HepG2 (cell line): ENCODE measurements around the gene CRHR1. TPM values are rescaled to one million over a fixed set of nuclear protein-coding genes. Genes with fewer than 3 reads are reported as not detected.

ENCODE experiments used
- ATAC-seq: fragments of 200-7000 bp; cut with Tn5 transposase; 3 replicates; pipeline ENCODE4 v1.9.1; 2020; ENCODE audit warnings: mild to moderate bottlenecking, moderate library complexity
- BruUV-seq: library from RNA; stranded (reverse); fragments of 400-500 nt; replicated peaks from 2 replicates; lab custom pipeline; 2021; lab: Mats Ljungman, UMichigan
- CTCF ChIA-PET: fragments of 300-600 bp; formaldehyde crosslinking; extraction: SDS; loops from one replicate; lab custom pipeline; 2021; ENCODE audit warnings: low total read pairs, inconsistent platforms, low intra/inter-chr PET ratio; lab: Yijun Ruan, JAX
- POLR2A ChIA-PET: fragments of 350-600 bp; sonication (Branson Sonifier 250); formaldehyde crosslinking; loops from one replicate; lab custom pipeline; 2020; ENCODE audit warnings: antibody characterized with exemption, inconsistent platforms; lab: Yijun Ruan, JAX
- DNase-seq: peaks from one replicate; pipeline ENCODE4 v3.0.0-alpha.2; 2015; ENCODE audit warnings: low spot score
- FAIRE-seq: peaks from 3 replicates; lab custom pipeline; 2011; peaks lifted over from hg19 to GRCh38; lab: Jason Lieb, UNC
- H2AFZ ChIP-seq: one replicate; pipeline ENCODE4 v1.6.1; 2011; ENCODE audit warnings: low read length, inconsistent platforms
- H3K27ac ChIP-seq: fragments of 300-600 bp; 3 replicates; pipeline ENCODE4 v1.8.0; 2011; ENCODE audit warnings: mixed run types, mild to moderate bottlenecking, mixed read lengths, low read length, inconsistent platforms; ENCODE audit not compliant: insufficient read depth; ENCODE audit errors: extremely low read length
- H3K27me3 ChIP-seq, 2 experiments: fragments of 200-600 bp in 1 of 2; 2 replicates in 1 of 2; 3 replicates in 1 of 2; pipeline versions ENCODE4 v1.6.0 to v1.8.0; 2011; ENCODE audit warnings: low read length in 2 of 2, mild to moderate bottlenecking in 2 of 2, moderate library complexity in 2 of 2, inconsistent platforms in 1 of 2; ENCODE audit not compliant: insufficient read depth in 2 of 2, control insufficient read depth in 1 of 2
- H3K36me3 ChIP-seq, 2 experiments: fragments of 200-600 bp in 1 of 2; replicated peaks in 1 of 2; 2 replicates in 1 of 2; 3 replicates in 1 of 2; pipeline versions ENCODE4 v1.5.1 to v1.8.0; 2011; ENCODE audit warnings: low read length in 2 of 2, inconsistent platforms in 1 of 2; ENCODE audit not compliant: insufficient read depth in 2 of 2, control insufficient read depth in 1 of 2
- H3K4me1 ChIP-seq: 2 replicates; pipeline ENCODE4 v1.5.1; 2012; ENCODE audit warnings: low read length, inconsistent platforms; ENCODE audit not compliant: insufficient read depth
- H3K4me2 ChIP-seq: 2 replicates; pipeline ENCODE4 v1.6.0; 2011; ENCODE audit warnings: low read depth, low read length, inconsistent platforms
- H3K4me3 ChIP-seq, 3 experiments: fragments of 200-600 bp in 1 of 3; sonication (generic), shearing (Covaris generic) in 1 of 3; replicated peaks in 1 of 3; 2 replicates each; pipeline ENCODE4 v1.5.1; 2011 to 2016; ENCODE audit warnings: low read length in 3 of 3, inconsistent platforms in 2 of 3, low read depth in 2 of 3, mild to moderate bottlenecking in 2 of 3, control low read depth in 1 of 3, mixed read lengths in 1 of 3; ENCODE audit not compliant: insufficient read depth in 1 of 3
- H3K79me2 ChIP-seq: one replicate; pipeline ENCODE4 v1.6.1; 2011; ENCODE audit warnings: low read length, inconsistent platforms; ENCODE audit not compliant: insufficient read depth
- H3K9ac ChIP-seq: 2 replicates; pipeline ENCODE4 v1.6.0; 2011; ENCODE audit warnings: mild to moderate bottlenecking, low read depth, low read length, inconsistent platforms; ENCODE audit not compliant: insufficient read depth
- H3K9me3 ChIP-seq: 2 replicates; pipeline ENCODE4 v1.5.1; 2012; ENCODE audit warnings: mild to moderate bottlenecking, low read length
- H4K20me1 ChIP-seq: 2 replicates; pipeline ENCODE4 v1.6.0; 2011; ENCODE audit warnings: inconsistent platforms, mild to moderate bottlenecking, low read length, moderate library complexity; ENCODE audit not compliant: insufficient read depth
- CTCF ChIP-seq: sonication (generic); formaldehyde crosslinking; IDR thresholded peaks from 2 replicates; pipeline ENCODE4 v1.5.0; 2020; ENCODE audit warnings: mild to moderate bottlenecking, missing genetic modification reagents, moderate library complexity
- E2F2 ChIP-seq: sonication (generic); formaldehyde crosslinking; IDR thresholded peaks from 2 replicates; pipeline ENCODE4 v1.4.0; 2020; ENCODE audit warnings: missing genetic modification reagents, borderline replicate concordance
- LCORL ChIP-seq, 2 experiments: fragments of 450-650 bp in 1 of 2; sonication (generic) in 1 of 2; formaldehyde crosslinking in 1 of 2; IDR thresholded peaks; 2 replicates each; pipeline versions ENCODE4 v1.5.0 to v1.6.1; 2017 to 2020; ENCODE audit warnings: antibody characterized with exemption in 1 of 2, missing genetic modification reagents in 1 of 2
- SIX4 ChIP-seq: sonication (generic); formaldehyde crosslinking; IDR thresholded peaks from 2 replicates; pipeline ENCODE4 v1.4.0; 2020; ENCODE audit warnings: missing genetic modification reagents
- STAG1 ChIP-seq: sonication (generic); formaldehyde crosslinking; IDR thresholded peaks from 2 replicates; pipeline ENCODE4 v1.4.0; 2020; ENCODE audit warnings: missing genetic modification reagents
- ZNF18 ChIP-seq: sonication (generic); formaldehyde crosslinking; IDR thresholded peaks from 2 replicates; pipeline ENCODE4 v1.8.0; 2022; ENCODE audit warnings: mild to moderate bottlenecking, missing genetic modification reagents; ENCODE audit not compliant: insufficient replicate concordance
- ZNF317 ChIP-seq: sonication (generic); formaldehyde crosslinking; IDR thresholded peaks from 2 replicates; pipeline ENCODE4 v1.5.0; 2020; ENCODE audit warnings: mild to moderate bottlenecking, missing genetic modification reagents
- WGBS: methylation state at CpG from one replicate; pipeline ENCODE4 v1.1.6; 2017; ENCODE audit warnings: low lambda C conversion rate; 5-methylcytosine and 5-hydroxymethylcytosine counted together
- in situ Hi-C: cut with HindIII; loops from 2 replicates; pipeline ENCODE4 v1.10.0; 2017; ENCODE audit warnings: low pct_unique_long_range_greater_than_20kb; ENCODE audit not compliant: extremely low pct_ligation_motif_present
- intact Hi-C: fragments of 100-400 bp; cut with micrococcal nuclease; formaldehyde crosslinking; loops from one replicate; pipeline ENCODE4 v1.10.0; 2022; ENCODE audit not compliant: unreplicated experiment
- polyA plus RNA-seq, 8 experiments: library from polyadenylated mRNA; depleted of rRNA in 3 of 8; stranded (reverse) in 7 of 8; unstranded in 1 of 8; fragments of >200 nt; fragmentation: Illumina TruSeq in 4 of 8; extraction: Trizol in 4 of 8; gene quantifications; 2 replicates each; pipeline versions ENCODE4 v1.2.1 to v1.2.3, GENCODE V29; 2011 to 2016; ENCODE audit warnings: low read depth in 4 of 8, missing spikeins in 1 of 8, mixed read lengths in 1 of 8; ENCODE audit not compliant: insufficient read depth in 1 of 8
- total RNA-seq, 5 experiments: library from RNA; depleted of rRNA; stranded (reverse); fragments of >200 nt; fragmentation: Illumina TruSeq; extraction: Trizol; gene quantifications; 2 replicates each; pipeline ENCODE4 v1.2.3, GENCODE V29; 2016; ENCODE audit warnings: low read depth in 1 of 5

The CRHR1 gene
- total and polyA plus RNA-seq, 2 of the 13 experiments (the other 11 are each of a cell fraction or from before 2014, with no cell fraction given): not detected

GRCh38 chr17:45809499-45809898 lies 25.4 kb downstream of the CRHR1 start:
- no peaks in the 10 kb centered on the region for H4K20me1 ChIP-seq
- POLR2A ChIA-PET: no interaction called here
- ATAC-seq: no peak
- H3K4me1 ChIP-seq: no peaks in the 10 kb centered on the region
- no peaks in the 10 kb centered on the region for H3K9me3 ChIP-seq
- intact Hi-C loops: no loop called here
- H3K9ac ChIP-seq: no peak overlapping the region
- DNase-seq: no peak
- no peaks in the 10 kb centered on the region for H3K36me3 ChIP-seq
- H2AFZ ChIP-seq: no peak overlapping the region
- TF ChIP-seq LCORL (IDR thresholded peaks at IDR 0.05) (0 out of 2 replicates have a peak, but pooled peaks have one; percentile 37), LCORL (CRISPR knock-in tag; IDR thresholded peaks at IDR 0.05) (no peak), SIX4 (no peak)
- peaks cover 16 to 68% of the 10 kb centered on the region in 2 experiments for H3K27me3 ChIP-seq
- no peak for FAIRE-seq
- H3K27ac ChIP-seq: no peak overlapping the region
- 28% methylated on average over 14 of the region's 15 CpGs for WGBS
- no peak overlapping the region for H3K4me3 ChIP-seq
- H3K79me2 ChIP-seq: no peaks in the 10 kb centered on the region
- in situ Hi-C loops: no loop called here
- H3K4me2 ChIP-seq: no peak overlapping the region
- CTCF ChIA-PET: no interaction called here
- BruUV-seq: no TSS peak

- TF ChIP-seq E2F2 (CRISPR knock-in tag) (no peak), STAG1 (CRISPR knock-in tag) (peak; percentile 29; the same call in 1 of the 2 replicates), ZNF18 (no peak), CTCF (CRISPR knock-in tag) (peak; percentile 32), ZNF317 (CRISPR knock-in tag) (peak; percentile 96)
- TF ChIP-seq, all 625 proteins: peak for 3
- H3K9ac ChIP-seq: no peak overlapping the region
- no peaks in the 10 kb centered on the region for H3K36me3 ChIP-seq
- H3K27ac ChIP-seq: no peak overlapping the region
- FAIRE-seq: peak; percentile 71
- 13% methylated on average over 3 of the region's 3 CpGs for WGBS
- no peaks in the 10 kb centered on the region for H4K20me1 ChIP-seq
- no peak overlapping the region for H3K4me3 ChIP-seq
- ChIA-PET POLR2A (no interaction called here), CTCF (no interaction called here)
- peaks cover 23% of the 10 kb centered on the region for H3K4me1 ChIP-seq
- DNase-seq: peak; percentile 29
- in situ Hi-C loops (no loop called here), intact Hi-C loops (no loop called here)
- peak; percentile 24; the same call in 2 of the 3 replicates for ATAC-seq
- no TSS peak for BruUV-seq
- no peak overlapping the region for H2AFZ ChIP-seq
- H3K9me3 ChIP-seq: no peaks in the 10 kb centered on the region
- no peak overlapping the region for H3K4me2 ChIP-seq
- H3K79me2 ChIP-seq: no peaks in the 10 kb centered on the region
- H3K27me3 ChIP-seq: peaks cover 7 to 61% of the 10 kb centered on the region in 2 experiments
Measured at GRCh38 chr17:45812102-45812501, 28.0 kb downstream of the CRHR1 start.
